ENCODE measurements around the gene SLC6A20. TPM values are rescaled to one million over a fixed set of nuclear protein-coding genes. Genes with fewer than 3 reads are reported as not detected.
"Not testable (repeated sequence)": the region's sequence is repeated elsewhere in the genome, so short reads cannot be mapped to it uniquely, and the experiment has no call there.

The SLC6A20 gene
- total and polyA plus RNA-seq, 2 experiments from 2014 or later, result 0.20 to 0.39 TPM

- Histone ChIP-seq H3K36me3 (no peaks in the 10 kb centered on the region), H3K4me3 (no peak overlapping the region), H3K27ac (no peak overlapping the region), H3K27me3 (no peaks in the 10 kb centered on the region), H3K9me3 (ENCODE audit: low read depth) (no peaks in the 10 kb centered on the region), H3K4me1 (ENCODE audit: low read depth) (peaks cover 8% of the 10 kb centered on the region)
- no peak for DNase-seq (ENCODE audit: low read depth in 1 of 2, low spot score in 1 of 2)
- TF ChIP-seq CTCF (IDR thresholded peaks at IDR 0.05; ENCODE audit: low read depth, low read length), result no peak
Measured at GRCh38 chr3:45761831-45762230, 34.5 kb downstream of the SLC6A20 start.

- H3K4me1 ChIP-seq (ENCODE audit: low read depth), result peaks cover 15% of the 10 kb centered on the region
- H3K9me3 ChIP-seq (ENCODE audit: low read depth), result no peaks in the 10 kb centered on the region
- peak; percentile 87 for TF ChIP-seq CTCF (IDR thresholded peaks at IDR 0.05; ENCODE audit: low read depth, low read length)
- H3K36me3 ChIP-seq, result no peaks in the 10 kb centered on the region
- H3K27ac ChIP-seq, result no peak overlapping the region
- no peak overlapping the region for H3K4me3 ChIP-seq
- DNase-seq (ENCODE audit: low read depth in 1 of 2, low spot score in 1 of 2), result peak; percentile 76 to 77
- no peaks in the 10 kb centered on the region for H3K27me3 ChIP-seq
Measured at GRCh38 chr3:45760878-45761711, 35.2 kb downstream of the SLC6A20 start.

- no peak for DNase-seq (ENCODE audit: low read depth in 1 of 2, low spot score in 1 of 2)
- H3K27ac ChIP-seq, result no peak overlapping the region
- TF ChIP-seq CTCF (IDR thresholded peaks at IDR 0.05; ENCODE audit: low read depth, low read length), result no peak
- H3K4me1 ChIP-seq (ENCODE audit: low read depth), result peaks cover 20% of the 10 kb centered on the region
- no peaks in the 10 kb centered on the region for H3K27me3 ChIP-seq
- H3K36me3 ChIP-seq, result no peaks in the 10 kb centered on the region
- H3K9me3 ChIP-seq (ENCODE audit: low read depth), result no peaks in the 10 kb centered on the region
- no peak overlapping the region for H3K4me3 ChIP-seq
Measured at GRCh38 chr3:45759851-45760250, 36.5 kb downstream of the SLC6A20 start.

GRCh38 chr3:45758871-45759270, 37.5 kb downstream of the SLC6A20 start:
- no peak for TF ChIP-seq CTCF (IDR thresholded peaks at IDR 0.05; ENCODE audit: low read depth, low read length)

GRCh38 chr3:45757141-45757540, 39.2 kb downstream of the SLC6A20 start:
- H3K27me3 ChIP-seq; H3K4me3 ChIP-seq; H3K9me3 ChIP-seq (ENCODE audit: low read depth); DNase-seq (ENCODE audit: low read depth in 1 of 2, low spot score in 1 of 2); H3K36me3 ChIP-seq: not testable (repeated sequence)
- Histone ChIP-seq H3K4me1 (ENCODE audit: low read depth) (peaks cover 20% of the 10 kb centered on the region), H3K27ac (peak overlapping the region; percentile 68)

More at GRCh38 chr3:45758871-45759270, 37.5 kb downstream of the SLC6A20 start:
- Histone ChIP-seq H3K27me3 (no peaks in the 10 kb centered on the region), H3K27ac (no peak overlapping the region), H3K4me1 (ENCODE audit: low read depth) (peaks cover 20% of the 10 kb centered on the region), H3K36me3 (no peaks in the 10 kb centered on the region), H3K4me3 (no peak overlapping the region), H3K9me3 (ENCODE audit: low read depth) (no peaks in the 10 kb centered on the region)
- DNase-seq (ENCODE audit: low read depth in 1 of 2, low spot score in 1 of 2), result no peak

GRCh38 chr3:45756055-45756454, 40.3 kb downstream of the SLC6A20 start:
- Histone ChIP-seq H3K9me3 (ENCODE audit: low read depth) (no peaks in the 10 kb centered on the region), H3K27me3 (no peaks in the 10 kb centered on the region), H3K27ac (peak overlapping the region; percentile 68), H3K36me3 (no peaks in the 10 kb centered on the region), H3K4me1 (ENCODE audit: low read depth) (peaks cover 20% of the 10 kb centered on the region), H3K4me3 (no peak overlapping the region)
- no peak for TF ChIP-seq CTCF (IDR thresholded peaks at IDR 0.05; ENCODE audit: low read depth, low read length)
- no peak for DNase-seq (ENCODE audit: low read depth in 1 of 2, low spot score in 1 of 2)

Data from cardiac muscle cell (in vitro differentiated cells and primary cell).